HEK293 (cell line): ENCODE data around the gene CASKIN2.

Source experiments
- ZNF140 ChIP-seq: fragments of 450-650 bp; formaldehyde crosslinking; IDR thresholded peaks from 2 replicates; pipeline ENCODE4 v1.5.1; 2016; ENCODE audit warnings: missing biosample characterization, missing genetic modification characterization
- TF ChIP-seq, protein P1 (sequence below): fragments of 450-650 bp; formaldehyde crosslinking; IDR thresholded peaks from 2 replicates; pipeline ENCODE4 v1.5.1; 2016; ENCODE audit warnings: missing biosample characterization, missing genetic modification characterization

DNA sequence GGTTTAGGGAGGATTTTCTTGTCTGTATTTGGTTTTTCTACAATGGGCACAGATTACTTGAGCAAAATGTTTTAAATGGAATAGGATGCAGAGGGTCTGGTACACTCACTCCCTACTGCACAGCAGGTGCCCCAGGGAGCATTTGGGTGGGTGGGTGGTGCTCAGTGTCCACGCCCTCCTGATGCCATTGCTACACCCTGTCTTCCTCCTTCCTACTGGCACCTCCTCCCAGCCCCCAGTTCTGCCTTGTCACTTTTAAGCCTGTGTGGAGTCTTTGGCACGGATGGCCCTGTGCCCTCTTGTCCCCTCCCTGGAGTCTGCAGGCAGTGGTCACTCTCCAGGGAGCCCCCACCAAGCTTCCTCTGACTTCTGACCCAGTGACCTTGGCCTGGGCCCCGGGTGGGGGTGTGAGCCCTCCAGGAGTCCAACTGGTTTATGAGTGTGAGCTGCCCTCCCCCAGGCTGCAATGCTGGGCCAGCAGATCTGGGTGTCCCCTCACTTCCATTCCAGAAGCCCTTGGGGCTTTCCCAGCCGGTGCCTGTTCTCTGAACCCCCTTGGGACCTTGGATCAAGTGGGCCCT is 25.7 kb upstream of the CASKIN2 start:
- TF ChIP-seq, protein P1, sequence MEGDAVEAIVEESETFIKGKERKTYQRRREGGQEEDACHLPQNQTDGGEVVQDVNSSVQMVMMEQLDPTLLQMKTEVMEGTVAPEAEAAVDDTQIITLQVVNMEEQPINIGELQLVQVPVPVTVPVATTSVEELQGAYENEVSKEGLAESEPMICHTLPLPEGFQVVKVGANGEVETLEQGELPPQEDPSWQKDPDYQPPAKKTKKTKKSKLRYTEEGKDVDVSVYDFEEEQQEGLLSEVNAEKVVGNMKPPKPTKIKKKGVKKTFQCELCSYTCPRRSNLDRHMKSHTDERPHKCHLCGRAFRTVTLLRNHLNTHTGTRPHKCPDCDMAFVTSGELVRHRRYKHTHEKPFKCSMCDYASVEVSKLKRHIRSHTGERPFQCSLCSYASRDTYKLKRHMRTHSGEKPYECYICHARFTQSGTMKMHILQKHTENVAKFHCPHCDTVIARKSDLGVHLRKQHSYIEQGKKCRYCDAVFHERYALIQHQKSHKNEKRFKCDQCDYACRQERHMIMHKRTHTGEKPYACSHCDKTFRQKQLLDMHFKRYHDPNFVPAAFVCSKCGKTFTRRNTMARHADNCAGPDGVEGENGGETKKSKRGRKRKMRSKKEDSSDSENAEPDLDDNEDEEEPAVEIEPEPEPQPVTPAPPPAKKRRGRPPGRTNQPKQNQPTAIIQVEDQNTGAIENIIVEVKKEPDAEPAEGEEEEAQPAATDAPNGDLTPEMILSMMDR (tag by site-specific recombination), result no peak
- TF ChIP-seq ZNF140 (tag by site-specific recombination), result no peak
